HG03571 (cell line): Measurements from ENCODE around the gene DOCK1.

Experiments used
- ATAC-seq: cut with Tn5 transposase; IDR thresholded peaks from one replicate; pipeline ENCODE4 v1.9.1; 2021; ENCODE audit not compliant: unreplicated experiment

DOCK1 gene

GRCh38 chr10:126949161-126949503 lies 43.9 kb downstream of the DOCK1 start:
- ATAC-seq: no peak

GRCh38 chr10:126950401-126951105 lies 45.3 kb downstream of the DOCK1 start:
- no peak for ATAC-seq

- ATAC-seq: no peak
These were observed 48.7 kb downstream of the DOCK1 start for GRCh38 chr10:126953886-126954285.

GRCh38 chr10:126955396-126955795 lies 50.2 kb downstream of the DOCK1 start:
- ATAC-seq: no peak

- ATAC-seq: no peak
These were observed 50.9 kb downstream of the DOCK1 start for GRCh38 chr10:126955934-126956711.

GRCh38 chr10:126956712-126957108 lies 51.5 kb downstream of the DOCK1 start:
- ATAC-seq: no peak

- no peak for ATAC-seq
These were observed 51.9 kb downstream of the DOCK1 start for GRCh38 chr10:126957111-126957510.

- ATAC-seq: no peak
These were observed 54.2 kb downstream of the DOCK1 start for GRCh38 chr10:126959431-126959830.

GRCh38 chr10:126959906-126960685 lies 54.9 kb downstream of the DOCK1 start:
- no peak for ATAC-seq

- no peak for ATAC-seq
These were observed 58.1 kb downstream of the DOCK1 start for GRCh38 chr10:126963354-126963753.

GRCh38 chr10:126964190-126964589 lies 59.0 kb downstream of the DOCK1 start:
- ATAC-seq: no peak

GRCh38 chr10:126966938-126967337 lies 61.7 kb downstream of the DOCK1 start:
- ATAC-seq: no peak

- no peak for ATAC-seq
These were observed 64.1 kb downstream of the DOCK1 start for GRCh38 chr10:126969310-126969709.

GRCh38 chr10:126972635-126973414 lies 67.6 kb downstream of the DOCK1 start:
- ATAC-seq: no peak

GRCh38 chr10:126975221-126975620 lies 70.0 kb downstream of the DOCK1 start:
- no peak for ATAC-seq

- ATAC-seq: no peak
These were observed 72.0 kb downstream of the DOCK1 start for GRCh38 chr10:126977216-126977615.

- no peak for ATAC-seq
These were observed 74.1 kb downstream of the DOCK1 start for GRCh38 chr10:126979311-126979710.

GRCh38 chr10:126993208-126993607 lies 88.0 kb downstream of the DOCK1 start:
- ATAC-seq: no peak

- ATAC-seq: no peak
These were observed 92.8 kb downstream of the DOCK1 start for GRCh38 chr10:126997801-126998590.

GRCh38 chr10:127000598-127000997 lies 95.4 kb downstream of the DOCK1 start:
- ATAC-seq: no peak
